Heart left ventricle (tissue), 16 donors: ENCODE measurements around the gene LIPE. TPM values are rescaled to one million over a fixed set of nuclear protein-coding genes. Genes with fewer than 3 reads are reported as not detected.

Source experiments
- ATAC-seq, 4 donors: fragments of 200-7000 bp; cut with Tn5 transposase; one replicate each; pipeline ENCODE4 v1.9.1; 2020 to 2022; ENCODE audit warnings: moderate library complexity in 4 of 4, mild to moderate bottlenecking in 3 of 4, moderate number of reproducible peaks in 1 of 4
- DNase-seq, 5 donors: peaks; one replicate each; pipeline ENCODE4 v3.0.0-alpha.2; 2020
- H3K27ac ChIP-seq, 12 donors: fragments of 200-600 bp; sonication (generic) in 4 of 12; one replicate each; pipeline versions ENCODE4 v1.5.0 to v1.8.0; 2016 to 2022; ENCODE audit warnings: mild to moderate bottlenecking in 2 of 12
- H3K27me3 ChIP-seq, 9 donors: fragments of 200-600 bp; sonication (generic) in 2 of 9; one replicate each; pipeline versions ENCODE4 v1.5.1 to v1.8.0; 2016 to 2022; ENCODE audit warnings: mild to moderate bottlenecking in 3 of 9
- H3K36me3 ChIP-seq, 9 donors: fragments of 200-600 bp; sonication (generic) in 2 of 9; one replicate each; pipeline versions ENCODE4 v1.5.0 to v1.8.0; 2018 to 2022; ENCODE audit warnings: mild to moderate bottlenecking in 2 of 9
- H3K4me1 ChIP-seq, 12 donors: fragments of 200-600 bp; sonication (generic) in 4 of 12; one replicate each; pipeline versions ENCODE4 v1.5.0 to v1.8.0; 2016 to 2022; ENCODE audit warnings: mild to moderate bottlenecking in 3 of 12
- H3K4me3 ChIP-seq, 12 donors: fragments of 200-600 bp; sonication (generic) in 4 of 12; one replicate each; pipeline versions ENCODE4 v1.5.0 to v1.8.0; 2017 to 2022; ENCODE audit warnings: mild to moderate bottlenecking in 9 of 12, moderate library complexity in 4 of 12
- H3K9me3 ChIP-seq, 12 donors: fragments of 200-600 bp; sonication (generic) in 4 of 12; one replicate each; pipeline versions ENCODE4 v1.5.0 to v1.8.0; 2016 to 2022; ENCODE audit warnings: mild to moderate bottlenecking in 1 of 12
- POLR2A ChIP-seq, 2 donors: fragments of 450-650 bp; IDR thresholded peaks; one replicate each; pipeline ENCODE4 v1.6.1; 2017; ENCODE audit warnings: antibody characterized with exemption in 2 of 2, mild to moderate bottlenecking in 2 of 2, moderate library complexity in 2 of 2
- WGBS, 4 donors: extraction: QIAGEN DNeasy Blood & Tissue Kit in 2 of 4; methylation state at CpG; one replicate each; pipeline versions ENCODE4 v1.1.5 to v1.1.7; 2013 to 2018; 5-methylcytosine and 5-hydroxymethylcytosine counted together
- intact Hi-C, 10 donors: fragments of 100-400 bp; cut with DNase I; formaldehyde crosslinking; loops; one replicate each; pipeline versions ENCODE4 v1.11.1 to v1.14.2; 2022
- polyA plus RNA-seq, 2 donors: library from polyadenylated mRNA; stranded (reverse); fragments of 200-250 nt; gene quantifications; one replicate each; pipeline ENCODE4 v1.2.3, GENCODE V29; 2013
- total RNA-seq, 9 donors: library from RNA; depleted of rRNA in 2 of 9; stranded (reverse); fragments of >200 nt in 2 of 9; fragmentation: NEBNext Ultra II Directional in 3 of 9; extraction: Animal tissue kit (Norgen Biotek cat#: 25700) in 3 of 9; gene quantifications; one replicate each; pipeline versions ENCODE4 v1.1.0 to v1.2.4, GENCODE V29; 2016 to 2023
- TF ChIP-seq, protein P1 (sequence below), 12 donors: fragments of 200-600 bp; sonication (generic) in 4 of 12; IDR thresholded peaks; one replicate each; pipeline versions ENCODE4 v1.5.0 to v1.8.0; 2018 to 2022; ENCODE audit warnings: antibody characterized with exemption in 12 of 12, mild to moderate bottlenecking in 5 of 12
- donor health status: ischemic (EF 13 %, LVEDD 7.1; RV severe dilation, severe dysfunction).
- donor health status: healthy with polysubstance abuse.
- donor health status: DM: no; HTN: yes; CAD: no.
- donor health status: DM: no; HTN: no; CAD: no.
- donor health status: ischemic (EF 25% LVEDD 6.9; RV normal size, moderate dysfunction).
- donor health status: ischemic (EF 25% LVEDD 5.7; RV mildly dilated, moderate dysfunction).
- donor health status: healthy.
- donor health status: DM: yes; HTN: yes; CAD: no.
- donor health status: ischemic (EF 35%, LVEDD 5.7; RV mildly dilated, moderate dysfunction).
- donor health status: nonischemic (EF 11% LVEDD 7.7; RV severe dilation, severe dysfunction).
- donor health status: DM: yes; HTN: yes; CAD: no.
- donor health status: PGD.
- donor health status: ischemic (EF 29% LVEDD 5.4; RV normal size, mild dysfunction).
- donor health status: nonischemic (EF 23%, LVEDD 6.1; RV moderate dilation, normal function).

The LIPE gene
- total and polyA plus RNA-seq, 11 donors = 34.7 to 111 (median 57.3) TPM

GRCh38 chr19:42376177-42376555 lies 51.0 kb downstream of the LIPE start:
- no peak for DNase-seq
- intact Hi-C loops = no loop called here
- Histone ChIP-seq H3K4me1 (no peaks in the 10 kb centered on the region), H3K27me3 (no peaks in the 10 kb centered on the region), H3K27ac (no peak overlapping the region), H3K9me3 (no peaks in the 10 kb centered on the region), H3K4me3 (no peak overlapping the region), H3K36me3 (peaks cover 0 to 32% (median 22%) of the 10 kb centered on the region in 9 donors)
- TF ChIP-seq, protein P1, sequence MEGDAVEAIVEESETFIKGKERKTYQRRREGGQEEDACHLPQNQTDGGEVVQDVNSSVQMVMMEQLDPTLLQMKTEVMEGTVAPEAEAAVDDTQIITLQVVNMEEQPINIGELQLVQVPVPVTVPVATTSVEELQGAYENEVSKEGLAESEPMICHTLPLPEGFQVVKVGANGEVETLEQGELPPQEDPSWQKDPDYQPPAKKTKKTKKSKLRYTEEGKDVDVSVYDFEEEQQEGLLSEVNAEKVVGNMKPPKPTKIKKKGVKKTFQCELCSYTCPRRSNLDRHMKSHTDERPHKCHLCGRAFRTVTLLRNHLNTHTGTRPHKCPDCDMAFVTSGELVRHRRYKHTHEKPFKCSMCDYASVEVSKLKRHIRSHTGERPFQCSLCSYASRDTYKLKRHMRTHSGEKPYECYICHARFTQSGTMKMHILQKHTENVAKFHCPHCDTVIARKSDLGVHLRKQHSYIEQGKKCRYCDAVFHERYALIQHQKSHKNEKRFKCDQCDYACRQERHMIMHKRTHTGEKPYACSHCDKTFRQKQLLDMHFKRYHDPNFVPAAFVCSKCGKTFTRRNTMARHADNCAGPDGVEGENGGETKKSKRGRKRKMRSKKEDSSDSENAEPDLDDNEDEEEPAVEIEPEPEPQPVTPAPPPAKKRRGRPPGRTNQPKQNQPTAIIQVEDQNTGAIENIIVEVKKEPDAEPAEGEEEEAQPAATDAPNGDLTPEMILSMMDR (IDR thresholded peaks at IDR 0.05) = no peak
- no peak for TF ChIP-seq POLR2A (IDR thresholded peaks at IDR 0.05)
- ATAC-seq = peak in 1 of 4 donors; percentile 2
- 95 to 97% (median 95%) methylated on average over 17 of the region's 17 CpGs for WGBS, 4 donors

GRCh38 chr19:42375415-42376176 lies 51.6 kb downstream of the LIPE start:
- no peaks in the 10 kb centered on the region for H3K9me3 ChIP-seq
- TF ChIP-seq, protein P1 (IDR thresholded peaks at IDR 0.05) = no peak
- no peak for TF ChIP-seq POLR2A (IDR thresholded peaks at IDR 0.05)
- intact Hi-C loops = no loop called here
- no peaks in the 10 kb centered on the region for H3K4me1 ChIP-seq
- no peak overlapping the region for H3K27ac ChIP-seq
- peaks cover 0 to 36% (median 22%) of the 10 kb centered on the region in 9 donors for H3K36me3 ChIP-seq
- H3K27me3 ChIP-seq = no peaks in the 10 kb centered on the region
- ATAC-seq (peak in 1 of 4 donors; percentile 18), DNase-seq (no peak)
- 94% methylated on average over 42 to 54 of the region's 54 CpGs for WGBS, 4 donors
- H3K4me3 ChIP-seq = no peak overlapping the region

GRCh38 chr19:42374826-42375376 lies 52.3 kb downstream of the LIPE start:
- ATAC-seq (no peak), DNase-seq (no peak)
- peaks cover 0 to 36% (median 22%) of the 10 kb centered on the region in 9 donors for H3K36me3 ChIP-seq
- 92 to 98% (median 97%) methylated on average over 10 to 11 of the region's 11 CpGs for WGBS, 4 donors
- H3K4me3 ChIP-seq = no peak overlapping the region
- peaks cover 0 to 3% (median 0%) of the 10 kb centered on the region in 12 donors for H3K4me1 ChIP-seq
- no peak overlapping the region for H3K27ac ChIP-seq
- no peaks in the 10 kb centered on the region for H3K27me3 ChIP-seq
- TF ChIP-seq, protein P1 (IDR thresholded peaks at IDR 0.05) = no peak
- TF ChIP-seq POLR2A (IDR thresholded peaks at IDR 0.05) = no peak
- H3K9me3 ChIP-seq = no peaks in the 10 kb centered on the region
- intact Hi-C loops = no loop called here

DNA sequence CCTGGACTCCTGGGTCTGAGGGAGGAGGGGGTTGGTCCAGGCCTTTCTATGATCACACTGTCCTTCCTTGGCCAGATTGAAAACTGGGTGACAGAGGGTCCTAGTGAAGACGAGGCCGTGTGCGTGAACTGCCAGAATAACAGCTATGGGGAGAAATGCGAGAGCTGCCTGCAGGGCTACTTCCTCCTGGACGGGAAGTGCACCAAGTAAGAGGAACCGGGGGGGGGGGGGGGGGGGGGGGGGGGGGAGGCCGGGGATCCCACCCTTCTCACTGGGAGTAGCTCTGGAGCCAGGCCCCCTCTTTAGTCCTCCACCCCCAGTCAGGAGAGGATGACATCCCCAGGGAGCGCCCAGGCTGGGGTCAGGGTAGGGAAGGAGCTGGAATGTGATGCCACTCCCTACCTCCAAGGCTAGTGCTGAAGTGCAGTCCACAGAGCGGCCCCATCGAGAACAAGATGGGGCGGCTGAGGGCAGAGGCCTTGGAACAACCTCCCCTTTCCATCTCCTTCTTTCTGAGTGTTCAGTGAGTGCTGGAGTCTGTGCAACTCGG lies 56.5 kb downstream of the LIPE start:
- ATAC-seq = no peak
- WGBS, 4 donors = 66 to 83% (median 81%) methylated on average over 10 to 12 of the region's 12 CpGs

More for the DNA sequence above, 56.5 kb downstream of the LIPE start:
- Histone ChIP-seq H3K27me3 (no peaks in the 10 kb centered on the region), H3K36me3 (peaks cover 0 to 28% (median 16%) of the 10 kb centered on the region in 9 donors), H3K27ac (no peak overlapping the region), H3K4me1 (peaks cover 0 to 24% (median 8%) of the 10 kb centered on the region in 12 donors), H3K9me3 (no peaks in the 10 kb centered on the region), H3K4me3 (no peak overlapping the region)
- no peak for DNase-seq
- intact Hi-C loops = no loop called here
- TF ChIP-seq, protein P1 (IDR thresholded peaks at IDR 0.05) = no peak
- no peak for TF ChIP-seq POLR2A (IDR thresholded peaks at IDR 0.05)
